Tibial nerve (tissue), 4 donors: ENCODE results near the gene DLX3. TPM values are rescaled to one million over a fixed set of nuclear protein-coding genes. Genes with fewer than 3 reads are reported as not detected.

ENCODE experiments used
- DNase-seq, 2 donors: peaks; one replicate each; pipeline ENCODE4 v3.0.0-alpha.2; 2019; ENCODE audit warnings: low spot score in 2 of 2
- H3K27ac ChIP-seq, 4 donors: fragments of 200-600 bp; sonication (generic) in 3 of 4; one replicate each; pipeline ENCODE4 v1.5.1; 2017 to 2019; ENCODE audit warnings: mild to moderate bottlenecking in 1 of 4
- H3K27me3 ChIP-seq, 2 donors: fragments of 200-600 bp; sonication (generic) in 1 of 2; one replicate each; pipeline versions ENCODE4 v1.5.1 to v1.6.0; 2017 to 2019
- H3K36me3 ChIP-seq, 3 donors: fragments of 200-600 bp; sonication (generic); one replicate each; pipeline ENCODE4 v1.5.1; 2018 to 2019
- H3K4me1 ChIP-seq, 4 donors: fragments of 200-600 bp; sonication (generic) in 3 of 4; one replicate each; pipeline ENCODE4 v1.5.1; 2017 to 2019
- H3K4me3 ChIP-seq, 4 donors: fragments of 200-600 bp; sonication (generic) in 3 of 4; one replicate each; pipeline ENCODE4 v1.5.1; 2017 to 2019; ENCODE audit warnings: mild to moderate bottlenecking in 1 of 4, moderate library complexity in 1 of 4
- H3K9me3 ChIP-seq, 4 donors: fragments of 200-600 bp; sonication (generic) in 3 of 4; one replicate each; pipeline ENCODE4 v1.5.1; 2017 to 2019
- EP300 ChIP-seq, 2 donors: sonication (generic); formaldehyde crosslinking; IDR thresholded peaks; one replicate each; pipeline ENCODE4 v1.6.1; 2017; ENCODE audit warnings: antibody characterized with exemption in 2 of 2, mild to moderate bottlenecking in 1 of 2
- POLR2A ChIP-seq, 2 donors: fragments of 450-650 bp; IDR thresholded peaks; one replicate each; pipeline ENCODE4 v1.6.1; 2017; ENCODE audit warnings: antibody characterized with exemption in 2 of 2, mild to moderate bottlenecking in 2 of 2, moderate library complexity in 2 of 2
- whole genome bisulfite sequencing, 2 donors: methylation state at CpG; one replicate each; pipeline ENCODE4 v1.1.5; 2018; 5-methylcytosine and 5-hydroxymethylcytosine counted together
- total RNA-seq, 4 donors: library from RNA; depleted of rRNA; stranded (reverse); fragments of >200 nt; gene quantifications; one replicate each; pipeline ENCODE4 v1.1.0, GENCODE V29; 2016
- TF ChIP-seq, protein P1 (sequence below), 5 experiments: fragments of 200-600 bp in 3 of 5; fragments of 450-650 bp in 2 of 5; sonication (generic) in 3 of 5; IDR thresholded peaks; one replicate each; pipeline ENCODE4 v1.5.1; 2016 to 2019; ENCODE audit warnings: antibody characterized with exemption in 5 of 5, mild to moderate bottlenecking in 3 of 5, moderate library complexity in 2 of 5

DLX3 gene
- total RNA-seq, 4 donors from 2014 or later = 0.30 TPM; not detected in 3

DNA sequence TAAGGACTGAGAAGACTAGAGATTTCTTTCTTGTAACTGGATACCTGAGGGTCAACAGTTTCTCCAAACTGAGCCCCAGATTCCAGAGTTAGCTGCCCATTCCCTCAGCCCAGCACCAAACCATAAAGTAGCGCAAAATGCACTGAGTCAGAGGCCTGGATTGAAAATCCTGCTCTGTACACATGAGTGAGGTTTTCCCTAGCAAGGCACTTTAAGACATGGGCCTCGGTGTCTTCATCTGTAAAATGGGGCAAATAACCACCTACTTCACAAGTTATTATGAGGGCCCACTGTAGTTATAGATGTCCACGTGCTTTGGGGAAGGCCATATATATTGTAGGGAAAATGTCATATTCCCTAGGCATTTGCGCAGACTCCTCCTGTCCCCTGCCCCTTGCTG is 36.3 kb downstream of the DLX3 start:
- Histone ChIP-seq H3K4me1 (peaks cover 0 to 5% (median under 1%) of the 10 kb centered on the region in 4 donors), H3K9me3 (no peaks in the 10 kb centered on the region), H3K36me3 (no peaks in the 10 kb centered on the region), H3K27me3 (peaks cover 0 to 63% of the 10 kb centered on the region in 2 donors), H3K4me3 (no peak overlapping the region), H3K27ac (no peak overlapping the region)
- 89 to 93% methylated on average over 4 of the region's 4 CpGs for WGBS, 2 donors
- TF ChIP-seq, protein P1, sequence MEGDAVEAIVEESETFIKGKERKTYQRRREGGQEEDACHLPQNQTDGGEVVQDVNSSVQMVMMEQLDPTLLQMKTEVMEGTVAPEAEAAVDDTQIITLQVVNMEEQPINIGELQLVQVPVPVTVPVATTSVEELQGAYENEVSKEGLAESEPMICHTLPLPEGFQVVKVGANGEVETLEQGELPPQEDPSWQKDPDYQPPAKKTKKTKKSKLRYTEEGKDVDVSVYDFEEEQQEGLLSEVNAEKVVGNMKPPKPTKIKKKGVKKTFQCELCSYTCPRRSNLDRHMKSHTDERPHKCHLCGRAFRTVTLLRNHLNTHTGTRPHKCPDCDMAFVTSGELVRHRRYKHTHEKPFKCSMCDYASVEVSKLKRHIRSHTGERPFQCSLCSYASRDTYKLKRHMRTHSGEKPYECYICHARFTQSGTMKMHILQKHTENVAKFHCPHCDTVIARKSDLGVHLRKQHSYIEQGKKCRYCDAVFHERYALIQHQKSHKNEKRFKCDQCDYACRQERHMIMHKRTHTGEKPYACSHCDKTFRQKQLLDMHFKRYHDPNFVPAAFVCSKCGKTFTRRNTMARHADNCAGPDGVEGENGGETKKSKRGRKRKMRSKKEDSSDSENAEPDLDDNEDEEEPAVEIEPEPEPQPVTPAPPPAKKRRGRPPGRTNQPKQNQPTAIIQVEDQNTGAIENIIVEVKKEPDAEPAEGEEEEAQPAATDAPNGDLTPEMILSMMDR (IDR thresholded peaks at IDR 0.05) = no peak
- TF ChIP-seq POLR2A (IDR thresholded peaks at IDR 0.05) = no peak
- no peak for TF ChIP-seq EP300 (IDR thresholded peaks at IDR 0.05)
- DNase-seq = no peak

DNA sequence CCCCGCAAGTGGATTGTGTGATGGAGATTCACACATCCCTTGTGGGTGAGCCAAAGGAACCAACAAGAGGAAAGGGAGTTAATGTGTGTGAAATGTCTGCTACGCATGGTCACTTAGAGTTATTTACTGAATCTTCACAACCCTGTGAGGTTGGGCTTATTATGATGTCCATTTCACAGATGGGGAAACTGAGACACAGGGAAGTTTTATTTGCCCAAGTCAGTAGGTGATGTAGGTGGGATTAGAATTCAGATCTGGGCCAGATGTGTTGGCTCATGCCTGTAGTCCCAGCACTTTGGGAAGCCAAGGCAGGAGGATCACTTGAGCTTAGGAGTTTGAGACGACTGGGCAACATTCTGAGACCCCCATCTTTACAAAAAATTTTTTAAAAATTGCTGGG is 37.7 kb downstream of the DLX3 start:
- TF ChIP-seq POLR2A (IDR thresholded peaks at IDR 0.05) (no peak), EP300 (IDR thresholded peaks at IDR 0.05) (no peak)
- TF ChIP-seq, protein P1 (IDR thresholded peaks at IDR 0.05) = no peak
- peaks cover 0 to 60% of the 10 kb centered on the region in 2 donors for H3K27me3 ChIP-seq
- WGBS, 2 donors = 86 to 94% methylated on average over 3 of the region's 3 CpGs
- no peak for DNase-seq
- no peaks in the 10 kb centered on the region for H3K9me3 ChIP-seq
- no peaks in the 10 kb centered on the region for H3K36me3 ChIP-seq
- H3K4me3 ChIP-seq = no peak overlapping the region
- H3K27ac ChIP-seq = no peak overlapping the region
- H3K4me1 ChIP-seq = no peaks in the 10 kb centered on the region

DNA sequence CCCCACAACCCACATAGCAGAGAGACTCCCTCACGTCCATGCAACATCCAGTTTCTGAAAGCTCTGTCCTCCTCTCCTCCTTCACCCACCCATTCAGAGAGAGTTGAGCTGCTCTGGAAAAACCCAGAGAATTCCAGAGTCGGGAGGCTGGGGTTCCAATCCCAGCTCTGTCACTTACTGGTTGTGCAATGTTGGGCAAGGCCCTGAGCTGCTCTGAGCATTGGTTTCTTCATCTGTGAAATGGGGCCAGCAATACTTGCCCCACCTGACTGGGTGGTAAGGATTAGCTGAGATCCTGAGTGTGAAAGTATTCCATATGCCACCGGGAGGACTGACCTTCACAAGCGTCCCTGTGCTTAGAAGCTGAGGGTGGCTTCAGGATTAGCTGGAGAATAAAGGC is 38.2 kb downstream of the DLX3 start:
- Histone ChIP-seq H3K9me3 (no peaks in the 10 kb centered on the region), H3K27me3 (peaks cover 0 to 60% of the 10 kb centered on the region in 2 donors), H3K4me1 (no peaks in the 10 kb centered on the region), H3K4me3 (no peak overlapping the region), H3K36me3 (no peaks in the 10 kb centered on the region), H3K27ac (no peak overlapping the region)
- no peak for DNase-seq
- 59 to 72% methylated on average over 3 to 4 of the region's 4 CpGs for WGBS, 2 donors
- TF ChIP-seq POLR2A (IDR thresholded peaks at IDR 0.05) = no peak
- TF ChIP-seq EP300 (IDR thresholded peaks at IDR 0.05) = no peak
- TF ChIP-seq, protein P1 (IDR thresholded peaks at IDR 0.05) = no peak

DNA sequence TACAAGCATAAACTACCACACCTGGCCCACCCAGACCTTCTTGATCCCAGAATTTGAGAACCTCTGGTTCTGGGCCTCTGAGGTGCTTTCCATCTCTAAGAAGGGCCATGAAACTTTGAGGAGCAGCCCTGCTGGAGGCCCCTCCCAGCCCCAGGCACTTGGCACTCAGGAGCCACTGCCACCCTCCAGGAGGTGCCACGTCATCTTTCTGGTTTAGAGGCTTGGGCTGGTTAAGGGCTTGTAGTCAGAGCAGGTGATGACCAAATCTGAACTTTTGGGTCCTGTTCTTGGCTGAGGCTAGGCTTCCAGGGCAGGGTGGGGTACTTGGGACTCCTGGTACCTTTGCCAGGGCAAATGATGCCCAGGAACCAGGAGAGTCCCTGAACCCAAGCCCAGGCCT is 39.9 kb downstream of the DLX3 start:
- H3K4me3 ChIP-seq = no peak overlapping the region
- H3K4me1 ChIP-seq = no peaks in the 10 kb centered on the region
- WGBS, 2 donors = 86 to 92% methylated on average over 1 of the region's 1 CpG
- H3K9me3 ChIP-seq = no peaks in the 10 kb centered on the region
- no peak for DNase-seq
- H3K27me3 ChIP-seq = peaks cover 0 to 63% of the 10 kb centered on the region in 2 donors
- H3K36me3 ChIP-seq = no peaks in the 10 kb centered on the region
- no peak overlapping the region for H3K27ac ChIP-seq
- TF ChIP-seq POLR2A (IDR thresholded peaks at IDR 0.05) (no peak), EP300 (IDR thresholded peaks at IDR 0.05) (no peak)
- TF ChIP-seq, protein P1 (IDR thresholded peaks at IDR 0.05) = no peak

DNA sequence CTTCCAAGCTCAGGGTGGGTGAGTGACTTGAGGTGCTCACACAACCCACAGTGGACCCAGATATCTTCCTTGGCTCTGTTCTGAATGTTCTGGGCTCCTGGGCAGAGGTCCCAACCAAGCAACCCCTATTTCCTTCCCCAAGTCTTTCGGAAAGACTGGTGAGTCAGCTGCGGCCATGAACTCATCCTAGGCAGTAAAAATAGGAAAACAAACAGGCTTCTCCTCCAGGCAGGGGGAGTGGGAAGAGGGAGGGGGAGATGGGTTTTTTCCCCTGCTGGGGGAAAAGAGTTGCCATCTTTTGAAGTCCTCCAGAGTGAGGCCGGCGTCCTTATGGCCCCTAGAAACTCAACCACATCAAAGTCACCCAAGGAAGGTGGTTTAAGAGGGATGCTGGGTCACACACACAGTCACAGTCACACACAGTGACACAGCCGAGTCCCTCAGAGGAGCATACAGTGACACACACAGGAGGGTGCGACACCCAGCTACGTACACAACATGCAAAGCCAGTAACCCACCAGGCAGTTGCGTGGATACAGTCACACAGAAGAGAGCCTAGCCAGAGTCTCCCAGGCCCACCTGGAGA is 42.0 kb downstream of the DLX3 start:
- TF ChIP-seq, protein P1 (IDR thresholded peaks at IDR 0.05) = no peak
- TF ChIP-seq POLR2A (IDR thresholded peaks at IDR 0.05) = no peak
- no peak for TF ChIP-seq EP300 (IDR thresholded peaks at IDR 0.05)
- Histone ChIP-seq H3K4me1 (no peaks in the 10 kb centered on the region), H3K36me3 (no peaks in the 10 kb centered on the region), H3K27ac (no peak overlapping the region), H3K27me3 (peaks cover 0 to 74% of the 10 kb centered on the region in 2 donors), H3K9me3 (no peaks in the 10 kb centered on the region), H3K4me3 (no peak overlapping the region)
- 67 to 74% methylated on average over 8 of the region's 8 CpGs for whole genome bisulfite sequencing, 2 donors
- no peak for DNase-seq
